K562 (cell line): ENCODE data around the gene CELSR1. TPM values are rescaled to one million over a fixed set of nuclear protein-coding genes. Genes with fewer than 3 reads are reported as not detected.

ENCODE experiments used
- CREM ChIP-seq: IDR thresholded peaks from 2 replicates; pipeline ENCODE4 v1.6.1; 2014; ENCODE audit warnings: antibody characterized with exemption, low read depth
- ELF4 ChIP-seq: fragments of 450-650 bp; formaldehyde crosslinking; IDR thresholded peaks from 2 replicates; pipeline ENCODE4 v1.4.0; 2022; ENCODE audit warnings: missing genetic modification characterization
- GATAD2A ChIP-seq: fragments of 450-650 bp; IDR thresholded peaks from 2 replicates; pipeline ENCODE4 v1.6.1; 2017
- MTA2 ChIP-seq: fragments of 450-650 bp; IDR thresholded peaks from 2 replicates; pipeline ENCODE4 v1.6.1; 2016; ENCODE audit warnings: low read depth
- NR2C1 ChIP-seq, 2 experiments: fragments of 450-650 bp; IDR thresholded peaks; 2 replicates each; pipeline ENCODE4 v1.6.1; 2017; ENCODE audit warnings: mild to moderate bottlenecking in 2 of 2, antibody characterized with exemption in 1 of 2, inconsistent platforms in 1 of 2, missing compliant biosample characterization in 1 of 2, missing genetic modification characterization in 1 of 2
- RBM25 ChIP-seq: fragments of 200-400 bp; formaldehyde crosslinking; IDR thresholded peaks from 2 replicates; pipeline ENCODE4 v1.6.1; 2018; ENCODE audit warnings: low read length, low read depth, moderate library complexity; ENCODE audit not compliant: severe bottlenecking
- TSC22D4 ChIP-seq: fragments of 450-650 bp; IDR thresholded peaks from 2 replicates; pipeline ENCODE4 v1.6.1; 2016; ENCODE audit warnings: missing genetic modification characterization, missing biosample characterization, control low read depth
- ZNF197 ChIP-seq: fragments of 200-800 bp; sonication (Bioruptor generic); IDR thresholded peaks from 2 replicates; pipeline ENCODE4 v1.6.1; 2016; ENCODE audit warnings: low read depth, missing genetic modification characterization, missing compliant biosample characterization
- ZNF224 ChIP-seq: sonication (generic); formaldehyde crosslinking; IDR thresholded peaks from 2 replicates; pipeline ENCODE4 v1.8.0; 2022; ENCODE audit warnings: mild to moderate bottlenecking, missing genetic modification reagents
- ZNF263 ChIP-seq: sonication (generic); formaldehyde crosslinking; IDR thresholded peaks from 2 replicates; pipeline ENCODE4 v1.8.0; 2022; ENCODE audit warnings: mild to moderate bottlenecking, missing genetic modification reagents, borderline replicate concordance
- ZNF311 ChIP-seq: fragments of 250-450 bp; sonication (Bioruptor Pico); IDR thresholded peaks from 2 replicates; pipeline ENCODE4 v1.4.0; 2020; ENCODE audit warnings: mild to moderate bottlenecking, moderate library complexity
- polyA plus RNA-seq, 8 experiments: library from polyadenylated mRNA; depleted of rRNA in 4 of 8; stranded (reverse) in 5 of 8; unstranded in 3 of 8; fragments of >200 nt; fragmentation: Nextera tagmentation in 2 of 8; fragmentation: Illumina TruSeq in 1 of 8; extraction: Ambion mirVana in 2 of 8; extraction: Trizol in 1 of 8; gene quantifications; 2 replicates each; pipeline versions ENCODE4 v1.2.1 to v1.2.3, GENCODE V29; 2011 to 2014; ENCODE audit warnings: inconsistent platforms in 1 of 8, missing spikeins in 1 of 8
- total RNA-seq, 7 experiments: library from RNA; depleted of rRNA in 6 of 7; stranded (reverse); fragments of >200 nt in 6 of 7; fragmentation: Illumina TruSeq in 2 of 7; extraction: Trizol in 2 of 7; gene quantifications; 2 replicates each; pipeline versions ENCODE4 v1.2.1 to v1.2.3, GENCODE V29; 2011 to 2021; ENCODE audit warnings: low replicate concordance in 1 of 7
- TF ChIP-seq, protein P1 (sequence below): IDR thresholded peaks from 2 replicates; pipeline ENCODE4 v1.6.1; 2011; ENCODE audit warnings: borderline replicate concordance, low read depth, mild to moderate bottlenecking, moderate library complexity, low read length; ENCODE audit not compliant: insufficient read depth, poor library complexity, severe bottlenecking
- TF ChIP-seq, protein P2 (sequence below): fragments of 450-650 bp; IDR thresholded peaks from 2 replicates; pipeline ENCODE4 v1.7.0; 2016; ENCODE audit warnings: borderline replicate concordance
- TF ChIP-seq, protein P3 (sequence below): fragments of 250-450 bp; sonication (Bioruptor Pico); IDR thresholded peaks from 2 replicates; pipeline ENCODE4 v1.5.0; 2021; ENCODE audit warnings: mild to moderate bottlenecking, borderline replicate concordance
- TF ChIP-seq, protein P4 (sequence below): sonication (generic); formaldehyde crosslinking; IDR thresholded peaks from 2 replicates; pipeline ENCODE4 v1.9.0; 2022; ENCODE audit warnings: mild to moderate bottlenecking, missing genetic modification reagents

The CELSR1 gene
- total and polyA plus RNA-seq, 9 of the 15 experiments (the other 6 are each of a cell fraction or from before 2014, with no cell fraction given), result under 0.01 to 0.09 TPM; not detected in 7

DNA sequence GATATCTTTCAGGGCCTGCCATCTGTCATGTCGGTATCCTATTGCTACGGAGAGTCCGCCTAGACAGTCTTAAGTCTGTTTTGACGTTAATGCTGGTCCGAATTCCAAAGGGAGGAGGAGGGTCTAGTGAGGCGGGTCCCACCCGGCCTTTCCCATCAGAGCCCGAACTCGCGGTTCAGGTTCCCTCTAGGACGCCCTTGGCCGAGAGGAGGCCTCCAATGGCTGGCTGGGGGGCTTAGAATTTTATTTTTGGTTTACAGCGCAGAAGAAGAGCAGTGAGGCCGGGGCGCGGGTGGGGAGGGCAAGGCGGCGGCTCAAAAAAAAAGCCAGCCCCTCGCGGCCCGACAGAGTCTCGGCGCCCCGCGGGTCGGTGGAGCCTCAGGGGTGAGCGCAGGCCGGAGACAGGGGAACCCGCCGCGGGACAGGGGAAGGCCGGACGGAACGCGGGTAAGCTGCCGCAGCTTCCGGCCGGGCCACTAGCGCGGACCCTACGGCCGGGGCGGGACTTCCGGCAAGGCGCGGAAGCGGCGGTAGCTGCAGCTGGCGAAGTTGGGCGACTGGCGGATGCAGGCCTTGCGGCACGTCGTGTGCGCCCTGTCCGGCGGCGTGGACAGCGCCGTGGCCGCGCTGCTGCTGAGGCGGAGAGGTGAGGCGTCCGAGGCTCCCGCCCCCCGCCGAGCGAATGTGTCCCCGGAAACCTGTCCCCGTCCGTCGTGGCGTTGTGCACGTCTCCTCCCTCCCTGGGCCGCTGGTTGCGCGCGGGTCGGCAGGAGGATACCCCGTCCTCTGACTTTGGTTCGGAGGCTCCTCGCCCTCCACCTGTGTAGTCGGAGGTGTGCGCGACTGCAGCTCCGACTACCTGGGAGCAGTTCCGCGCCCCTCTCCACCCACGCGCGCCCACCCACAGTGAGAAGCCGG, 202.0 kb downstream of the CELSR1 start, which contains the start of gene TRMU (continued):
- TF ChIP-seq ZNF263 (0 out of 2 replicates have a peak, but pooled peaks have one; percentile 56), MTA2 (no peak), NR2C1 (IDR thresholded peaks at IDR 0.05) (no peak), NR2C1 (tag; IDR thresholded peaks at IDR 0.05) (no peak), ZNF197 (CRISPR knock-in tag) (no peak), RBM25 (peak; percentile 44), ELF4 (CRISPR knock-in tag) (no peak), GATAD2A (no peak), ZNF224 (CRISPR knock-in tag) (no peak), ZNF311 (CRISPR knock-in tag) (no peak), CREM (peak; percentile 62), TSC22D4 (tag) (no peak)
- TF ChIP-seq, protein P1, sequence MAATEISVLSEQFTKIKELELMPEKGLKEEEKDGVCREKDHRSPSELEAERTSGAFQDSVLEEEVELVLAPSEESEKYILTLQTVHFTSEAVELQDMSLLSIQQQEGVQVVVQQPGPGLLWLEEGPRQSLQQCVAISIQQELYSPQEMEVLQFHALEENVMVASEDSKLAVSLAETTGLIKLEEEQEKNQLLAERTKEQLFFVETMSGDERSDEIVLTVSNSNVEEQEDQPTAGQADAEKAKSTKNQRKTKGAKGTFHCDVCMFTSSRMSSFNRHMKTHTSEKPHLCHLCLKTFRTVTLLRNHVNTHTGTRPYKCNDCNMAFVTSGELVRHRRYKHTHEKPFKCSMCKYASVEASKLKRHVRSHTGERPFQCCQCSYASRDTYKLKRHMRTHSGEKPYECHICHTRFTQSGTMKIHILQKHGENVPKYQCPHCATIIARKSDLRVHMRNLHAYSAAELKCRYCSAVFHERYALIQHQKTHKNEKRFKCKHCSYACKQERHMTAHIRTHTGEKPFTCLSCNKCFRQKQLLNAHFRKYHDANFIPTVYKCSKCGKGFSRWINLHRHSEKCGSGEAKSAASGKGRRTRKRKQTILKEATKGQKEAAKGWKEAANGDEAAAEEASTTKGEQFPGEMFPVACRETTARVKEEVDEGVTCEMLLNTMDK, result no peak
- TF ChIP-seq, protein P2, sequence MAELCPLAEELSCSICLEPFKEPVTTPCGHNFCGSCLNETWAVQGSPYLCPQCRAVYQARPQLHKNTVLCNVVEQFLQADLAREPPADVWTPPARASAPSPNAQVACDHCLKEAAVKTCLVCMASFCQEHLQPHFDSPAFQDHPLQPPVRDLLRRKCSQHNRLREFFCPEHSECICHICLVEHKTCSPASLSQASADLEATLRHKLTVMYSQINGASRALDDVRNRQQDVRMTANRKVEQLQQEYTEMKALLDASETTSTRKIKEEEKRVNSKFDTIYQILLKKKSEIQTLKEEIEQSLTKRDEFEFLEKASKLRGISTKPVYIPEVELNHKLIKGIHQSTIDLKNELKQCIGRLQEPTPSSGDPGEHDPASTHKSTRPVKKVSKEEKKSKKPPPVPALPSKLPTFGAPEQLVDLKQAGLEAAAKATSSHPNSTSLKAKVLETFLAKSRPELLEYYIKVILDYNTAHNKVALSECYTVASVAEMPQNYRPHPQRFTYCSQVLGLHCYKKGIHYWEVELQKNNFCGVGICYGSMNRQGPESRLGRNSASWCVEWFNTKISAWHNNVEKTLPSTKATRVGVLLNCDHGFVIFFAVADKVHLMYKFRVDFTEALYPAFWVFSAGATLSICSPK, result no peak
- TF ChIP-seq, protein P3, sequence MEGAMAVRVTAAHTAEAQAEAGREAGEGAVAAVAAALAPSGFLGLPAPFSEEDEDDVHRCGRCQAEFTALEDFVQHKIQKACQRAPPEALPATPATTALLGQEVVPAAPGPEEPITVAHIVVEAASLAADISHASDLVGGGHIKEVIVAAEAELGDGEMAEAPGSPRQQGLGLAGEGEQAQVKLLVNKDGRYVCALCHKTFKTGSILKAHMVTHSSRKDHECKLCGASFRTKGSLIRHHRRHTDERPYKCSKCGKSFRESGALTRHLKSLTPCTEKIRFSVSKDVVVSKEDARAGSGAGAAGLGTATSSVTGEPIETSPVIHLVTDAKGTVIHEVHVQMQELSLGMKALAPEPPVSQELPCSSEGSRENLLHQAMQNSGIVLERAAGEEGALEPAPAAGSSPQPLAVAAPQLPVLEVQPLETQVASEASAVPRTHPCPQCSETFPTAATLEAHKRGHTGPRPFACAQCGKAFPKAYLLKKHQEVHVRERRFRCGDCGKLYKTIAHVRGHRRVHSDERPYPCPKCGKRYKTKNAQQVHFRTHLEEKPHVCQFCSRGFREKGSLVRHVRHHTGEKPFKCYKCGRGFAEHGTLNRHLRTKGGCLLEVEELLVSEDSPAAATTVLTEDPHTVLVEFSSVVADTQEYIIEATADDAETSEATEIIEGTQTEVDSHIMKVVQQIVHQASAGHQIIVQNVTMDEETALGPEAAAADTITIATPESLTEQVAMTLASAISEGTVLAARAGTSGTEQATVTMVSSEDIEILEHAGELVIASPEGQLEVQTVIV (CRISPR knock-in tag), result no peak
- TF ChIP-seq, protein P4, sequence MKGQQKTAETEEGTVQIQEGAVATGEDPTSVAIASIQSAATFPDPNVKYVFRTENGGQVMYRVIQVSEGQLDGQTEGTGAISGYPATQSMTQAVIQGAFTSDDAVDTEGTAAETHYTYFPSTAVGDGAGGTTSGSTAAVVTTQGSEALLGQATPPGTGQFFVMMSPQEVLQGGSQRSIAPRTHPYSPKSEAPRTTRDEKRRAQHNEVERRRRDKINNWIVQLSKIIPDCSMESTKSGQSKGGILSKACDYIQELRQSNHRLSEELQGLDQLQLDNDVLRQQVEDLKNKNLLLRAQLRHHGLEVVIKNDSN (CRISPR knock-in tag), result no peak
